Erythroblast (primary cell): ENCODE results near the gene TMEFF2.

Experiments used
- GATA1 ChIP-seq: IDR thresholded peaks from 2 replicates; pipeline ENCODE4 v1.6.1; 2011; ENCODE audit warnings: low read depth, mild to moderate bottlenecking, control low read depth, low read length, moderate library complexity
- POLR2A ChIP-seq: IDR thresholded peaks from 2 replicates; pipeline ENCODE4 v1.6.1; 2011; ENCODE audit warnings: mild to moderate bottlenecking, low read length

DNA sequence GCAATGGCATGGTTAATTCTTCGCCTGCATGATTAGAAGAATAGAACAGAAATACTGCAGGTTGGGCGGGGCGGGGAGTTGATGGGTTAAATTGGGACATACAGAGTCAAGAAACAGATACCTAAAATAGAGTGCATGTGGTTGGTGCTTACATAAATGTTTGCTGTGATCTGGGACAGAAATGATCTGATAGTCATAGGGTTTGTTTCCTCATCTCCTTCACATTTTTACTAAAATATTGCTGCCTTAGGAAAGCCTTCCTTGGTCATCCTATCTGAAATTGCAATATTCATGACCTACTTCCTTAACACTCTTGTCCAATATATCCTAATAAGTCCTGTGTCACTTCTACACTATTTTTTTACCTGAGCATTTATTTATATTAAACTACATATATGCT is 163.9 kb downstream of the TMEFF2 start:
- TF ChIP-seq POLR2A (no peak), GATA1 (no peak)
